HS-5 (cell line): ENCODE data around the gene HAUS7.

Experiments
- DNase-seq: peaks from one replicate; pipeline ENCODE4 v3.0.0-alpha.2; 2012; ENCODE audit warnings: low read depth

The HAUS7 gene

DNA sequence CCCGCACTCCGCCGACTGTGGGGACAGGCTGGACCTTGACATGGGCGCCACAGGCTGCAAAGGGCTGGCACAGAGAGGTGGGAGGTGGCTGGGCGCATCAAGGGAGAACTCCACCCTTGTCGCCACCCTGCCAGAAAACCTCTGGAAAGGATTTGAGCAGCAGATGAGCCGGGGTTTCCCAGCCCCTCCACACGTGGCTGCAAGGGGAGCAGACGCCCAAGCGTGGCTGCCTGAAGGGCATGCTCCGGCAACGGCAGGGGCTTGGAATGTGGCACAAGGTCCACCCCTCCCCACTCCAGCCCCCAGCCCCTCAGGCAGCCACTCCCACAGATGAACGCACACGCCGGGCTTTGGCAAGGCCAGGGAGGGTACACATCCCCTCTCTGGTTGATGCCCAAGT, 29.0 kb upstream of the HAUS7 start:
- DNase-seq: no peak

DNA sequence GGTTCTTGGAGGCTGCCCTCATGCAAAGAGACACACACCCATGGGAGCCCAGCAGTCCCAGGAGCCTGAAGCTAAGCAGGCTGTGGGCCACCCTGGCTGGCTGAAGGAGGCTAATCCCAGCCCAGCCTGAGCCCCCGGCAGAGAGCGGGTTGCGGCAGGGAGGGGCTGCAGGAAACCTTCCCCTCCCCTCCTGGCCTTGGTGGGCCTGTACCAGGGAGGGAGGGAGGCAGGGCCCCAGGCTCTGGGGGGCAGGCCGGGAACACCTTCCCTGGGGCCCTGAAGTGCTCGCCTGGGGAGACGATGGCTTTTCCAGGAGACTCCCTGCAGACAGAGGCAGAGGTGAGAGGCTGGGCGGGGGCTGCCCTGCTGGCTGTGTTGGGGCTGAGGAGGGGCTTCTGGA, 28.1 kb upstream of the HAUS7 start:
- no peak for DNase-seq

DNA sequence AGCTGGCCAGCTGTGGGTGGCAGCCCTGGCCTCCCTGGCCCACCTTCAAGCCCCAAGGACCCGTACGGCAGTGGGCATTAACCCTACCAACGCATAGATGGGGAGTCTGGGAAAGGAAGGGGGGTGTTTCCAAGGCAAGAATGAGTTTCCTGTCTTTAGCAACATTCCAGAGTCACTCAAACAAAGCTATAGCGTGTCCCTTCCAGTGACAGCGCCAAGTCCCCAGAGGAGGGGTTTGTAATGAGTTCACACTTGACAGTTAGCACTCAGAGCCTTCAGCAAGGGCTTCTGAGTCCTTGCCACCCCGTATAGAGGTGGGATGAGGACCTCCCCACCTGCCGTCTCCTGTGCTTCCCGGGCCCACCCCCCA, 26.2 kb upstream of the HAUS7 start:
- DNase-seq: no peak

DNA sequence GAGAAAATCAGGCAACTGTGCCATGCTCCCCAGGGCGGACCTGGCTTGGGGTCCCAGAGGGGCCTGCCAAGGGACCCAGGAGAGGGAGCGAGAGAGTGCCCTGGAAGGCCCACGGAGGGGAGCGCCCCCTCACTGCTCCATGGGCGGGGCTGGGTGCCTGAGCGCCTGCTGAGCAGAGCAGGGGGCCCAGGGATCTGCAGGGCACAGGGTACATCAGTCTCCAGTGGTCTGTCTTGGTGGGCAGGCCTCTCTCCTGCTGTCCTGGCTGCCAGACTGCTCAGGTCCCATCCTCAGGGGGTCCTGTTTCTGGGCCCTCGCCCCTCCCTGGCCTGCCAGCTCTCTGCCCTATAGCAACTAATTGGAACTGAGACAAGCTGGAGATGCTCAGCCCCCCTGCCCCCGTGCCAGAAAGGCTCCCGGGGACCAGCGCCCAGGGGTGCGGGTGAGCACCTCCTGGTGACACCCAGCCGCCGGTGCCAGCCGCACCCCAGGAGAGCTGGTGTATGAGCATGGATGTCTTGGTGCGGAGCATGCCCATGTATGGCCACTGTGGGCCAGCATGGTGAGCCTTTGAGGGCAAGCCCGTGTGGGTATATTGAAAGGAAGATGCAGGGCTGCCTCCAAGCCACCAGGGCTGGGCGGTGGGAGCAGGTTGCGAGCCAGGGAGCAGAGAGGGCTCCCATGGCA, 25.7 kb upstream of the HAUS7 start:
- DNase-seq: no peak

DNA sequence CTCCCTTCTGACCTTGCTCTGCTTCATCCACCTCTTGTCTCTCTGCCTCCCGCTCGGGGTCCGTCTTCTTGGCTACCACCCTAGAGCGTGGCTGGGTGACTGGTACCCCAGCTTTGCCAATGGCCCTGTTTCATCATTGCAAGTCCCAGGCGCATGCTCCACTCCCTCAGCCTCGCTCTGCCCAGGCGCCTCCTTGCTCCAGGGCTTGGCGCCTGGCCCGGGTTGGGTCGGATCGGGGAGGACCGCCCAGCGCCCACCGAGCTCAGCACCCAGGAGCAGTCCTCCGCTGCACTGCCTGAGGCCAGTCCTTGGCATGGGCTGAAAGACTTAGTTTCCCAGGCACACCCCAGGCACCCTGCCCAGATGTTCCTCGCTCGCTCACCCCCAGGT, 25.0 kb upstream of the HAUS7 start:
- no peak for DNase-seq

DNA sequence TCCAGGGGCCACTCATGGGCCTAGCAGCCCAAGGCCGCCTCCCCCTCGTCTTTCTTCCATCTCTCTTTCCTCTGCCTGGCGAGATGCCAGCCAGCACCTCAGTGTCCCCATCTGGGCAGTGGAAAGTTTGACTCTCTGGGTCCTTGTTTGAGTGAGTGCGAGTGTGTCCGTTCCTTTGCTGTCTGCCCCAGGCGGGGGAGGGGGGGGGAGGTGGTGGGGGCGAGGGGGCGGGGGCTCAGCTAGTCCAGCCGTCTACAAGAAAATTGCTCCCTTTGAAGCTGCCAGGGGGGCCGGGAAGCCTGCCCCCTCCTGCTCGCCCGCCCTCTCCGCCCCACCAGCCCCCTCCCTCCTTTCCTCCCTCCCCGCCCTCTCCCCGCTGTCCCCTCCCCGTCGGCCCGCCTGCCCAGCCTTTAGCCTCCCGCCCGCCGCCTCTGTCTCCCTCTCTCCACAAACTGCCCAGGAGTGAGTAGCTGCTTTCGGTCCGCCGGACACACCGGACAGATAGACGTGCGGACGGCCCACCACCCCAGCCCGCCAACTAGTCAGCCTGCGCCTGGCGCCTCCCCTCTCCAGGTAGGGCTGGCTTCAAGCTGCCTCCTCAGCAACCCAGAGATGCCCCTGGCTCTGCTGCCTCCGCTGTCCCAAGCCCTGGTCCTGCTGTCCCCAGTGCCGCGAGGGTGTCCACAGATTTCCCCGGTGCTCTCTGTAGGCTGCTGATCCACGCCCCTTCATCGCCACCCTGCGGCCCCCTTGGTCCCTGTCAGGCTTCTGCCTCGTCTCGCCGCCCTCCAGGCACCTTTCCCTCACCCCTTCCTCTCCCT, 24.4 kb upstream of the HAUS7 start, which contains the start of gene BGN:
TSS of gene BGN (plus strand) at position 440 of the 821 bp plus-strand sequence. CDS start 9,652 bp downstream, outside the sequence.
- no peak for DNase-seq

DNA sequence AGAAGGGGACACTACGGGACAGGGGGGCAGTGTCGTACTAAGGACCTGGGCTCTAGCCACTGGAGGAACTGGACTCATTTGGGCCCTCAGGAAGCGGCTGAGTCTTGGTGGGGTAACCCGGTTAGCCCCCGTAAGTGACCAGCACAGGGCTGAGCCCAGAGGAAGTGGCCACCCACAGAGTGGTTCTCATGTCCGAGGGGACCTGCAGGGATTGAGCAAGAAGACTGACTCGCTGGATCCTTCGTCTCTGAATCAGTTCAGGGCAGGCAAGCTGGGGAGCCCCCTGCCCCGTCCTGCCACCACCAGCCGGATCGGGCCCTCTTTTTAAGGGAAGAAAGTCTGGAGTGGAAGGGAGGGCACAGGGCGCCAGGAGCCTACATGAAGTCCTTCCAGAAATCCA, 23.7 kb upstream of the HAUS7 start:
- DNase-seq: no peak

DNA sequence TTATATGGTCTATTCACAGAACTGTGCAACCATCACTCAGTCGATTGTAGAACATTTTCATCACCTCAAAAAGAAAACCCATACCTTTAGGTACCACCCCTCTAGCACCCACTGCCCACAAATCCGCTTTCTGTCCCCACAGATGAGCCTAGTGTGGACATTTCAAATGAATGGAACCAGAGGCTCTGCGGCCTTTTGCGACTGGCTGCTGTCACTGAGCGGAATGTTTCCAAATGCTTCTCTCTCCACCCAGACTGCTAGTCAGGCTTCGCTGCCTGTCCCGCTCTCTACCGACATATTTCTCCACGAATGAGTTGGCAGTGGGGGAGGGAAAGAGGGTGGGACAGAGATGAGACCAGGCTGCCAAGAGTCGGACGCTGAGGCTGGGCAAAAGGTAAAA, 22.7 kb upstream of the HAUS7 start:
- no peak for DNase-seq

DNA sequence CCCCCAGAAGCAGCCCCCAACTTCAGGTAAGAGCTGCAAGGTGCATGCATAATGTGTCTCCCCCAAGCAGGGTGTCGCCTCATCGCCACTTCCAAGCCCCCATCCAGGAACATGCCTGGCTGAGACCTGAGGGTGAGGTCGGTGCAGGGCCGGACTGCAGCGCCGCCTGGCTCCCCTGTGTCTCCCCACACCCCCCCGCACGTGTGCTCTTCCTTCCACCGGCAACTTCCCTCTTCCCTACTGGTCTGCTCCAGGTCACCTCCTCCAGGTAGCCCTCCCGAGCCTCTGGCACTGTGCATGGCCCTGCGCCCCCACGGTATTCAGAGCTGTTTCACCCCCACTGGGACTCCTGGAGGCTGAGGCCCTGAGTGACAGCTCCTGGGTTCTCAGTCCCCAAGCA, 22.2 kb upstream of the HAUS7 start:
- DNase-seq: no peak

DNA sequence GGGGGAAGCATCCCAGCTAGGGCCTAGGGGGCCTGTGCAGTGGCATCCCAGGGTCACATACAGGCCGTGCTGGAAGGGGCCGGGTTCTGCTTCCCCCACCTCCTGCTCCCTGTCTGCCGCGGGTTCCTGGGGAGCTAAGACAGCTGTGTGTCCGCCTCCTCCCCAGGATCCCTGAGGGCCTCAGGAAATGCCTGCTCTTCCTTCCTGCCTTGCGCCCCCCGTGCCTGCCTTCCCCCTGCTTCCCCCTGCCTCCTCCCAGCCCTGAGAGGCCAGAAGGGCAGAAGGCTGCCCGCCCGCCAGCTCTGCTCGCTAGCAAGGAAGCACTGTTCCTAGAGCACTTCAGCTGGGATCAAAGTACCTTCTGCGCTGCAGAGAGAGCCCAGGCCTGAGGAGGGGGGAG, 21.5 kb upstream of the HAUS7 start:
- no peak for DNase-seq

DNA sequence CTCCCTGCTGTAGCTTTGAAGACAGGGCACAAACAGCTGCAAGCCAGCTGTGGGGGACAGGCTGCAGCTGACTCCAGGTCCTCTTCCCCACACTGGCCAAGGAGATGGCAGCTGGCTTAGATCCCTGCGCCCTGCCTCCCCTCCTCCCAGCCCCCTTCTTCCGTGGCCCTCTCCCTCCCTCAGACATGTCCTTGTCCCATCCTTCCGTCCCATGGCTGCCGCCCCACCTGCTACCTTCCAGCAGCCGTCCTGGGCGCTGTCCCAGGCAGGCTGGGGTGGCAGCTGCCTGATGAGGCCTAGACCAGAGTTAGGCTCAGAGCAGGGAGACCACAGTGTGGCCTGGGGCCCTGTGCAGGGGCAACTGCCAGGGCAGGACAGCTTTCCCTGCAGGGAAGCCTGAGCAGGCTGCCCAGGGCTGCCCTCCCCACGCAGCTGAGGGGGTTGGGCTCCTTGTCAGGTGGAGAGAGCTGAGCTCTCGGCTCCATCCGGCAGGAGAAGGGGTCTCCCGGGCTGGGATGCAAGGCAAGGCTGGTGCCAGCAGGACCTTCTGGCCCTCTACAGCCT, 21.1 kb upstream of the HAUS7 start:
- DNase-seq: no peak

DNA sequence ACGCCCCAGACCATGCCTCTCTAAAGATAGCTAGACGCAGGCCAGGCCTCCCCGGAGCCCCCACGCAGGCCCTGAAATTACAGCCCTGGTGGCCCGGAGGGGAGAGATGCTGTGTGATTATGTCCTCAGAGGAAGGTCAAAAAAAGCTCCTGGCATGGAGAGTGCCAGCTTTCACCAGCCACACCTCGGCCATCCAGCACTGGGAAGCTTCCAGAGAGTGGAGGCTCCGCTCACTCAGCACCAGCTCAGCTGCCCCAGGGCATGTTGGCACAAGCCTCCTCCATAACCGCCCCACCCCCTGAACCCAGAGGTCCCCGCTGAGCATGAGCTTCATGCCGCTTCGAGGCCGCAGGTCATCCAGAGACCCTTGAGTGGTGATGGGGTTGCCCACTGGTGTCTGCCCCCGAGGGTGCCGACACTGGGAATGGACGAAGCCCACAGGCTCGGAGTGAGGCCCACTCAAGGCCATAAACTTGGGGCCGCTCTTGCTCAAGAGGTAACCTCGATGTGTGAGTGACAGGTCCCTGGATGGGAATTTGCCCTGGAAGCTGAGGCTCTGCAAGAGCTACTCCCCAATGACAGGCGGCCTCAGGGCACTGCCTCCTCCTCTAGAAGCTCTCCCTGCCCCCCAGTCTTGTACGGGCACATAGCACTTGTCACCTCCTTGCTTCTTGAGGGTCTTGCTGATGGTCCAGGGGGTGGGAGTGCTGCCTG, 20.0 kb upstream of the HAUS7 start:
- DNase-seq: no peak

DNA sequence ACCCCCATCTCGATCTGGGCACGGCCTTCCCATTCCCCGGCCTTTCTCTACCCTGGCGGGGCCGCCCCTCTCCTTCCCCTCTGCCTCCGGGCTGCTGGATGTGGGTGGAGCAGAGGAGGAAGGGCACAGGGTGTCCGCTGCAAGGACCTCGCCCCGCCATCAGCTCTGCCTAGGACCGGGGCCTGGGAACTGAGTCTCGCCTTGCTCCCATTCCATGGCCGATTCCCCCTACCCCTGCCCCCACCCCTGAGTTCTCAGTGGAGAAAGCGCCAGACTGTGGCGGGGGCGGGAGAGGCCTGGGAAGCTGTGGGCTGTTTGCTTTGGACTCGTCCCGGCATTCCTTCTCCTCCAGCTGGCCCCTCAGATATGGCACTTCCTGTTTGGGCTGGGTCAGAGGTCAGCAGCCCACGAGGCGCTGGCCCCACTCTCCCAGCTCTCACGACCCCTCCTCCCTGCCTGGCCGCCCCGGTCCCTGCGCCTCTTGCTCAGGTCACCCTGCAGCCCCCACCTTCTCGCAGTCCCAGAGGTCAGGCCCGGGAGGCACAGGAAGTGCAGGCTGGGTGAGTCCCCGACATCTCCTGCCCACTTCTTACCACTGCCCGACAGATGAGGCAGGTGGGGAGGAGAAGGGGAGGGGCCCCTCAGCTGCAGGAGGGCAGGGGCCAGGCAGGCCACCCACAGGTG, 18.0 kb upstream of the HAUS7 start:
- no peak for DNase-seq

DNA sequence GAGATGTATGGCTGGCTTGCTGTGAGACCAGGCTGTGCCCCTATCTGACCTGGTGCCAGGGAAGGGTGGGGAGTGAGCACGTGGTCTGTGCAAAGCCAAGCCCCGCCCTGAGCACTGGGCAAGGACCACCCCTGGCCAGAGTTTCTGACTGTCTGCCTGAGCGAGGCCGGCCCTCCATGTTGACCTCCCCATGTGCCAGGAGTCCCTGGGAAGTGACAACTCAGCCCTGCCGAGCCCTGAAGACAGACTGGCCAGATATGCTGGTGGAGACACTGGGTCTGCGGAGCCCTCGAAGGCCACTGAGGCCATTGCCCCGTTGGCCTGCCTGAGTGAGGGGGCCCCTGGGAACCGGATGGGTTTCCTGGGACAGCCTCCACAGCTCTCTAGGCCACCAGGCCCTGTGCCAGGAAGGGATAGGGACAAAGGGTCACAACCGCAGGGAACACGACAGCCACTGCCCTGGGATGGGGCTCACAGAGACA, 17.3 kb upstream of the HAUS7 start:
- DNase-seq: no peak

DNA sequence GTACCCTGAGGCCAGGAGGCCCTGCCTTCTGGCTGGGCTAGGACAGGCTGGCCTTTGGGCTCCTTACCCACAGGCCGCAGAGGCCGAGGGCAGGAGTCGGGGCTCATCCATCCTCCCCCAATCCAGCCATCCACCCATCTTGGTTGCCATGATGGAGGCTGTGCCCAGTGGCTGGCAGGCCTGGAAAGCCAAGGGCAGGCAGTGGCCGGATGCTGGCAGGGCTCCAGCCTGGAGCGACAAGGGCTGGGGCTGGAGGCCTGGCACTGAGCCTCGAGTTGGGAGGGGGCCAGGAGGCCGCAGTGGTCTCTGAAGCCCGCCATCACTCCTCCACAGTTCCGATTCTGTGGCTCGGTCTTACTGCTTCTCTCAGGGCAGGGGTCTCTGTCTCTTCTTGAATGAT, 15.8 kb upstream of the HAUS7 start:
- DNase-seq: no peak

DNA sequence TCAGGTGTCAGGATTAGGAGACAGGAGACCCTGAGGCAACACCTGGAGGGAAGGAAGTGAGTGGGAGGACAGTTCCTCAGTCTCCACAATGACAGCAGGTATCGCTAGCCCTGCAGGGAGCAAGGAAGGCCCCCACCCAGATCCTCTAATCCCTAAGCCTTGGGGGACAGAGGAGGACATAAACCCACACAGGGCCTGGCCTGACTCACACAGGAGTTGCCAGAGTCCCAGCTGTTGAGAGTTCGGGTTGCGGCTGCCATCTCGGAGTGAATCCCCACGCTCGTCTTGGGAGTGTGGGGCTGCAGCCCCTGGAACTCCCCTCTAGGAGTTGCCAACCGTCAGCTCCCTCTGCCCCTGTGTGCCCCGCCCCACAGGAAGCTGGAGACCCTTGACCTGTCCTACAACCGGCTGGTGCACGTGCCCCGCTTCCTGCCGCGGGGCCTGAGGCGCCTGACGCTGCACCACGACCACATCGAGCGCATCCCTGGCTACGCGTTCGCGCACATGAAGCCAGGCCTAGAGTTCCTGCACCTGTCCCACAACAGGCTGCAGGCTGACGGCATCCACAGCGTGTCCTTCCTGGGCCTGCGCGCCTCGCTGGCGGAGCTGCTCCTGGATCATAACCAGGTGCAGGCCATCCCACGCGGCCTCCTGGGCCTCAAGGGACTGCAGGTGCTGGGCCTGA, 15.2 kb upstream of the HAUS7 start:
- no peak for DNase-seq

DNA sequence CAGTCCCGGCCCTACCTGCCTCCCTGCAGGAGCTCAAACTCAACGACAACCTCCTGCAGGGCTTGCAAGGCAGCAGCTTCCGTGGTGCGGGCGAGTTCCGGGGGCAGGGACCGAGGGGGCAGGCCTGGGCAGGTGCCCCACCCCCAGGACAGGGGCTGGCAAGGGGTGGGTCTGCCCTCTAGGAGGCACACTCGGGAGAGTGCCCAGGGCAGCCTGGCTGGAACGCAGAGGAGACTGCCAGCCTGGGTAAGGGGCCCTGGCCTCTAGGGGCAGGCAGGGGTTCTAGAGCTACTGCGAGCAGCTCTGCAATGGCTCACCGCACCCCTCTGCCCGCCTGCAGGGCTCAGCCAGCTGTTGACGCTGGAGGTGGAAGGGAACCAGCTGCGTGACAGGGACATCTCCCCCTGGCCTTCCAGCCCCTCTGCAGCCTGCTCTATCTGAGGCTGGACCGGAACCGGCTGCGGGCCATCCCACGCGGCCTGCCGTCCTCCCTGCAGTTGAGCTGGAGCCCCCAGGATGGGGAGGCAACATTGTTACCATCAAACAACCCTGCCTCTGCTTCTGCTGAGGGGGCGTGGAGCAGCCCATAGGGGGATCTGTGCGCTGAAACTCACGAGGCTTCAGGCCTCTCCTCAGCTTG, 12.1 kb upstream of the HAUS7 start:
- DNase-seq: no peak

DNA sequence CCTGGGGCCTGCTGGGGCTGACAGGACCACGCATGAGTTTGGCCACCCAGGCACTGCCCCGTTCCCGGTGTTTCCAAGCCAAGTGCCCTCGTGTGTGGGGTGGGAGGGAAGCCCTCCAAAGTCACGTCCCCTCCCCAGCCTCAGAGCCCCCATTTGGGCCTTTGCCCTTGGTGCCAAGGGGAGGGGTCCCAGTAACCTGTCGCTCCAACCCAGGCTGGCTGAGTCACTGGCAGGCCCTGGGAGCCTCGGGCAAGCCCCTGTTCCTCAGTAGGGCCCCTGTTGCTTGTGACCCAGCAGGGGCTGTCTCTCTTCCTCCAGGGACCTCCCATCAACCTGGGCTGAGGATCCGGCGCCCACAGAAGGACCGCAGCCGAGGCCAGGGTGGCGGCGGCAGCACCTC, 10.7 kb upstream of the HAUS7 start:
- DNase-seq: no peak

DNA sequence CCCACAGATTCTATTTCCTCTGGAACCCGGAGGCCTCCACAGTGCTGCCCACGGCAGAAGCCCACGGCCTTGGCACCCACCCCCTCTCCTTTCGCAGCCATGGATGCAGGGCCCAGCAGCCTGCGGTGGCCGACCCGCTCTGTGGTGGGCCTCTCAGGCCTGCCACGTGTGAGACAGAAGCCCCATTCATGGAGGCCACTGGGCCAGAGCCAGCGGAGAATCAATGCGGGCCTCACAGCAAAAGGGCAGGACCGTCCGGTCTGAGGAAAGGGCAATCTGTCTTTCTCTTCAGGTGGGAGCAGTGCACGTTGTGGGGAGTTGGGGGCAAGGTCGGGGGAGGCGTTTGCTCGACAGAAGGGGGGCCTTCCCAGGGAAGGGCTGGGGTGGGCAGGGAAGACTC, 8.4 kb upstream of the HAUS7 start:
- DNase-seq: no peak

DNA sequence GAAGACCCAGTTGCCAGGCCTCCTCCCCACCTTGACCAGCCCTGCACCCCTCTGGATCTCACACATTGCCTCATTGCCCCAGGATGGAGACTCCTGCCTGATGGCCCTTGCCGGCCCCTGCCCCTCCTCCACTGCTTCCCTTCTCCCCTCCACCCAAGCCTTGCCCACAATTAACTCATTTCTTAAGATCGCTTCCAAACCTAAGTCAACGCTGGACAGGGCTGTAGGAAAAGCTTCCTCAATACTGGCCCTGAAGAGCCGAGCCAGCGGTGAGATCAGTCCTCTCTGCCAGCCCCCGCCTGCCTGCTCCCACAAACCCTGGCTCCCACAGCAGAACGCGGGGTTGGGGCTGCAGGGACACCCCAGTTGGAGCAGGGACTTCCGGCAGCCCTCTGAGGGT, 7.5 kb upstream of the HAUS7 start:
- DNase-seq: no peak

DNA sequence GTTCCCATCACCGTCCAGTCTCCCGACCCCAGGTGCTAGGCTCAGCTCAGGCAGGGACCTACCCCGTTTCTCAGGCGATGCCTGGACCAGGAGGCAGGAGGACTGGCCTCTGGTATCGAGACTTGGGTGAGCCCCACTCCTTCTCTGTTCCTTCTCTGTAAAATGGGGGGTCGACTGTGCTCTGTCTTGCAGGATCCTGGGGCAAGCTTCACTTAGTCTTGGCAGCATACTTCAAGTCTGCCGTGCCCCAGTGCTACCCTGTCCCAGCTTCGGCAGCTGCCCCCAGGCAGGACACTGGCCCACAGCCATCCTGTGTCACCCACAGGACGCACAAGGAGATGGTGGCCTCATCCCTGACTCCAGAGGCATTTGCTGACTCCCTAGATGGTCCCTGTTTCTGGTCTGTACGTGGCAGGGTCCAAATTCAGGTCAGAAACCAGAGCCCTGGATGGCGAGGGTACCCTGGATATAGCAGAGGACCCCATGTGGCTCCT, 7.0 kb upstream of the HAUS7 start:
- no peak for DNase-seq
